GM12892 (cell line): ENCODE measurements around the gene SEC24B.

ENCODE experiments used
- POLR2A ChIP-seq: IDR thresholded peaks from 2 replicates; pipeline ENCODE4 v1.6.1; 2011; ENCODE audit warnings: low read depth, low read length, control low read depth
- POLR2AphosphoS5 ChIP-seq: IDR thresholded peaks from 2 replicates; pipeline ENCODE4 v1.6.1; 2011; ENCODE audit warnings: low read depth, low read length, control low read depth

DNA sequence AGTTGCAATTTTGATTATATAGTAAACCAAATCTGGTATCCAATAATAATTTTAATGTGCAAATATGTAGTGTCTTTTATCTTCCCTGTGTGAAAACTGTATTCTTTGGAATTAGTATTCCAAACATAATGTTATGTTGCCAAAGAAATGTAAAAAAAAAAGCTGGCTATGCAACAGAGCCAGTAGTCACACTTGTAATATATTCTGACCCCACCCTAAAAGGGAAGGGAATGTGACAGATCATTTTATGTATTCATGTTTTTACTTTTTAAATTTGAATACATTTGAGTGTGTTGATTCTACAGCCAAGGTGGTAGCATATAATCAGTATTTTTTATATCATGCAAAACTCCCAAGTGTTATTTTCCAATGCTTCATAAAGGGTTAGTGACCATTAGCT lies 98.6 kb downstream of the SEC24B start:
- TF ChIP-seq POLR2A, result no peak
- no peak for TF ChIP-seq POLR2AphosphoS5
